Right lobe of liver (tissue), 4 donors: ENCODE data around the gene FSTL5.

Source experiments
- POLR2A ChIP-seq: fragments of 450-650 bp; IDR thresholded peaks from one replicate; pipeline ENCODE4 v1.6.1; 2017; ENCODE audit warnings: antibody characterized with exemption, mild to moderate bottlenecking
- TF ChIP-seq, protein P1 (sequence below), 4 donors: fragments of 200-600 bp in 3 of 4; fragments of 450-650 bp in 1 of 4; IDR thresholded peaks; one replicate each; pipeline versions ENCODE4 v1.5.1 to v1.8.0; 2016 to 2022; ENCODE audit warnings: antibody characterized with exemption in 4 of 4, mild to moderate bottlenecking in 2 of 4
- donor health status: DM: no; HTN: no; CAD: no.
- donor health status: DM: no; HTN: no; CAD: no.
- donor health status: DM: no; HTN: yes; CAD: no.

DNA sequence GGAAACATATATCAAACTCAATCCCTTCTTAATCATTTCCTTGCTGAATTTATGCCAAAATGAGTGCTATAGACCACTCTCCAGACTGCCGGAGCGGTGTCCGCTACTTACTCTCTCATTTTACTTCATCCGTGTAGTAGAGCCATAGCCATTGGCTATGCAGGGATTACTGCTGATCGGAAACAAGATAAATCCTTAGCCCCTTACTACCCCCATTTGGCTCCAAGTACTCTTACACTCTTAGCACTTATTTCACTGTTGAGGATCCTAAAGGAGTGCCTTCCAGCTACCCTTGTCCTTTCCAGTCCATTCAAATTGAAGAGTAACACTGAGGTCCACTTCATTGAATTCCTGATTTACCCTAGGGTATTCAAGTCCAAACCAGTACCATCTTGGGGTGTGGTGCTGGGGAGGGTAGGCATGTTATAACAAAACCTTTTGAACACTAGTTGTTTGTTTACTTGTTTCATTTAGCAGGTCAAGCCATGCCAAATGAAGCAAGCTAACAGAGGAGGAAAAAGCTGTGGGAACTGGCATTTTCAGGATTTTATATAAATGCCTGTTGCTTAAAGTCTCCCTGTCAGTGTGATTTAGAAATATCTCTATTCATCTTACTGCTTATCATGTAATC lies 715.1 kb downstream of the FSTL5 start:
- TF ChIP-seq, protein P1, sequence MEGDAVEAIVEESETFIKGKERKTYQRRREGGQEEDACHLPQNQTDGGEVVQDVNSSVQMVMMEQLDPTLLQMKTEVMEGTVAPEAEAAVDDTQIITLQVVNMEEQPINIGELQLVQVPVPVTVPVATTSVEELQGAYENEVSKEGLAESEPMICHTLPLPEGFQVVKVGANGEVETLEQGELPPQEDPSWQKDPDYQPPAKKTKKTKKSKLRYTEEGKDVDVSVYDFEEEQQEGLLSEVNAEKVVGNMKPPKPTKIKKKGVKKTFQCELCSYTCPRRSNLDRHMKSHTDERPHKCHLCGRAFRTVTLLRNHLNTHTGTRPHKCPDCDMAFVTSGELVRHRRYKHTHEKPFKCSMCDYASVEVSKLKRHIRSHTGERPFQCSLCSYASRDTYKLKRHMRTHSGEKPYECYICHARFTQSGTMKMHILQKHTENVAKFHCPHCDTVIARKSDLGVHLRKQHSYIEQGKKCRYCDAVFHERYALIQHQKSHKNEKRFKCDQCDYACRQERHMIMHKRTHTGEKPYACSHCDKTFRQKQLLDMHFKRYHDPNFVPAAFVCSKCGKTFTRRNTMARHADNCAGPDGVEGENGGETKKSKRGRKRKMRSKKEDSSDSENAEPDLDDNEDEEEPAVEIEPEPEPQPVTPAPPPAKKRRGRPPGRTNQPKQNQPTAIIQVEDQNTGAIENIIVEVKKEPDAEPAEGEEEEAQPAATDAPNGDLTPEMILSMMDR (IDR thresholded peaks at IDR 0.05) = no peak
- TF ChIP-seq POLR2A = no peak
